Neural crest cell (in vitro differentiated cells): ENCODE measurements around the gene DAGLB. TPM values are rescaled to one million over a fixed set of nuclear protein-coding genes. Genes with fewer than 3 reads are reported as not detected.
"Not testable (repeated sequence)": the region's sequence is repeated elsewhere in the genome, so short reads cannot be mapped to it uniquely, and the experiment has no call there.

ENCODE experiments used
- DNase-seq: peaks from one replicate; pipeline ENCODE4 v3.0.0; 2021; ENCODE audit warnings: low read depth, mixed read lengths, low spot score
- H3K27ac Mint-ChIP-seq: one replicate; pipeline ENCODE4 v1.8.0; 2021; ENCODE audit warnings: mild to moderate bottlenecking, mixed read lengths; ENCODE audit not compliant: unreplicated experiment
- H3K27me3 Mint-ChIP-seq: 2 replicates; pipeline ENCODE4 v1.8.0; 2021; ENCODE audit warnings: low read depth, mild to moderate bottlenecking, mixed read lengths
- H3K36me3 Mint-ChIP-seq: 2 replicates; pipeline ENCODE4 v1.8.0; 2021; ENCODE audit warnings: low read depth, mild to moderate bottlenecking, mixed read lengths
- H3K4me1 Mint-ChIP-seq: 2 replicates; pipeline ENCODE4 v1.8.0; 2021; ENCODE audit warnings: mixed read lengths
- H3K4me3 Mint-ChIP-seq: one replicate; pipeline ENCODE4 v1.8.0; 2021; ENCODE audit warnings: mild to moderate bottlenecking, mixed read lengths
- H3K9me3 Mint-ChIP-seq: 2 replicates; pipeline ENCODE4 v1.8.0; 2021; ENCODE audit warnings: mixed read lengths
- total RNA-seq: library from RNA; stranded (reverse); gene quantifications from 2 replicates; pipeline ENCODE4 v1.2.1, GENCODE V29; 2021
- TF ChIP-seq, protein P1 (sequence below): fragments of 200-600 bp; sonication (generic); conservative IDR thresholded peaks from 2 replicates; pipeline ENCODE4 v1.5.0; 2021; ENCODE audit warnings: antibody characterized with exemption, mild to moderate bottlenecking

DAGLB gene
- total RNA-seq, 1 donor from 2014 or later: 33.0 TPM

GRCh38 chr7:6460990-6461584, 13.3 kb upstream of the DAGLB start:
- H3K4me3 Mint-ChIP-seq: no peak overlapping the region
- no peaks in the 10 kb centered on the region for H3K4me1 Mint-ChIP-seq
- TF ChIP-seq, protein P1, sequence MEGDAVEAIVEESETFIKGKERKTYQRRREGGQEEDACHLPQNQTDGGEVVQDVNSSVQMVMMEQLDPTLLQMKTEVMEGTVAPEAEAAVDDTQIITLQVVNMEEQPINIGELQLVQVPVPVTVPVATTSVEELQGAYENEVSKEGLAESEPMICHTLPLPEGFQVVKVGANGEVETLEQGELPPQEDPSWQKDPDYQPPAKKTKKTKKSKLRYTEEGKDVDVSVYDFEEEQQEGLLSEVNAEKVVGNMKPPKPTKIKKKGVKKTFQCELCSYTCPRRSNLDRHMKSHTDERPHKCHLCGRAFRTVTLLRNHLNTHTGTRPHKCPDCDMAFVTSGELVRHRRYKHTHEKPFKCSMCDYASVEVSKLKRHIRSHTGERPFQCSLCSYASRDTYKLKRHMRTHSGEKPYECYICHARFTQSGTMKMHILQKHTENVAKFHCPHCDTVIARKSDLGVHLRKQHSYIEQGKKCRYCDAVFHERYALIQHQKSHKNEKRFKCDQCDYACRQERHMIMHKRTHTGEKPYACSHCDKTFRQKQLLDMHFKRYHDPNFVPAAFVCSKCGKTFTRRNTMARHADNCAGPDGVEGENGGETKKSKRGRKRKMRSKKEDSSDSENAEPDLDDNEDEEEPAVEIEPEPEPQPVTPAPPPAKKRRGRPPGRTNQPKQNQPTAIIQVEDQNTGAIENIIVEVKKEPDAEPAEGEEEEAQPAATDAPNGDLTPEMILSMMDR: no peak
- no peaks in the 10 kb centered on the region for H3K9me3 Mint-ChIP-seq
- H3K27me3 Mint-ChIP-seq: no peaks in the 10 kb centered on the region
- no peak overlapping the region for H3K27ac Mint-ChIP-seq
- H3K36me3 Mint-ChIP-seq: peaks cover 13% of the 10 kb centered on the region
- no peak for DNase-seq

GRCh38 chr7:6460303-6460702, 12.5 kb upstream of the DAGLB start:
- Mint-ChIP-seq H3K9me3 (no peaks in the 10 kb centered on the region), H3K36me3 (peaks cover 6% of the 10 kb centered on the region), H3K4me3 (no peak overlapping the region), H3K27me3 (no peaks in the 10 kb centered on the region), H3K4me1 (no peaks in the 10 kb centered on the region), H3K27ac (no peak overlapping the region)
- DNase-seq: no peak
- TF ChIP-seq, protein P1: no peak

- H3K27ac Mint-ChIP-seq, H3K4me3 Mint-ChIP-seq, DNase-seq, H3K27me3 Mint-ChIP-seq, H3K4me1 Mint-ChIP-seq, H3K9me3 Mint-ChIP-seq, H3K36me3 Mint-ChIP-seq: not testable (repeated sequence)
Measured at GRCh38 chr7:6458676-6459075, 10.9 kb upstream of the DAGLB start.

DNA sequence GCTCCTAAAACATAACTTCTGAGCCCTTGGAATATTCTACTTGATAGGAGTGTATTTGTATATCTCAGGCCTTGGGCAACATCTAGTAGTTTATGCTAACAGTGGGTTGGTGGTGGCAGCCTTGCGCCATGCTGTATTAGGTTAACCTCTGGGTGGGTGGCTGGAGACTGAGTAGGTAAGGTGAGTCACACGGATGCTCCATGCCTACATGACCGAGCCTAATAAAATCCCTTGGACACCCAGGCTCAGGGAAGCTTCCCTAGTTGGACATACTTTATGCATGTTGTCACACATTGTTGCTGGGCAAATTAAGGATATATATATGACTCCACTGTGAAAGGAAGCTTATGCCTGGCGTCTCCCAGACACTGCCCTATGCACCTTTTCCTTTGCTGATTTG, 6.0 kb upstream of the DAGLB start:
- Mint-ChIP-seq H3K36me3 (no peaks in the 10 kb centered on the region), H3K27me3 (no peaks in the 10 kb centered on the region), H3K4me1 (no peaks in the 10 kb centered on the region), H3K4me3 (peak overlapping the region; percentile 69), H3K27ac (no peak overlapping the region), H3K9me3 (no peaks in the 10 kb centered on the region)
- DNase-seq: no peak
- TF ChIP-seq, protein P1: no peak

GRCh38 chr7:6451224-6451705, 3.5 kb upstream of the DAGLB start:
- no peaks in the 10 kb centered on the region for H3K27me3 Mint-ChIP-seq
- H3K27ac Mint-ChIP-seq: no peak overlapping the region
- H3K9me3 Mint-ChIP-seq: no peaks in the 10 kb centered on the region
- H3K4me3 Mint-ChIP-seq: peak overlapping the region; percentile 67
- H3K36me3 Mint-ChIP-seq: no peaks in the 10 kb centered on the region
- no peak for DNase-seq
- peaks cover 11% of the 10 kb centered on the region for H3K4me1 Mint-ChIP-seq
- TF ChIP-seq, protein P1: no peak

DNA sequence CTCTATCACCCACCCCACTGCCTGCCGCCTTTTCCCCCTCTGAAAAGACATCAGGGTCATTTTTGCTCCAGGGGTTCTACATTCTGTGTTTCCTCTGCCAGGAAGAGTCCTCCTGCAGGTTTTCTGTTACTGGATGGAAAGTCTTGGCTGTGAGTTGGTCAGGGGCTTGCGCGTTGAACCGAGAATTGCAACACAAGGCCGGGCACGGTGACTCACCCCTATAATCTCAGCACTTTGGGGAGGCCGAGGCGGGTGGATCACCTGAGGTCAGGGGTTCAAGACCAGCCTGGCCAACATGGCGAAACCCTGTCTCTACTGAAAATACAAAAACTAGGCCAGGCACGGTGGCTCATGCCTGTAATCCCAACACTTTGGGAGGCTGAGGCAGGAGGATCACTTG, 2.8 kb upstream of the DAGLB start:
- H3K27ac Mint-ChIP-seq, H3K36me3 Mint-ChIP-seq, H3K27me3 Mint-ChIP-seq, H3K9me3 Mint-ChIP-seq, DNase-seq: not testable (repeated sequence)
- Mint-ChIP-seq H3K4me1 (peaks cover 15% of the 10 kb centered on the region), H3K4me3 (peak overlapping the region; percentile 57)

- H3K9me3 Mint-ChIP-seq, H3K27me3 Mint-ChIP-seq, H3K36me3 Mint-ChIP-seq, H3K27ac Mint-ChIP-seq, DNase-seq: not testable (repeated sequence)
- Mint-ChIP-seq H3K4me3 (peak overlapping the region; percentile 34), H3K4me1 (peaks cover 20% of the 10 kb centered on the region)
Measured at GRCh38 chr7:6449884-6450283, 2.1 kb upstream of the DAGLB start.
